Ishikawa (cell line): ENCODE results near the gene ZBTB5.

Experiments used
- CEBPB ChIP-seq: IDR thresholded peaks from 2 replicates; pipeline ENCODE4 v1.6.1; 2012
- CREB1 ChIP-seq: IDR thresholded peaks from 2 replicates; pipeline ENCODE4 v1.6.1; 2012; ENCODE audit warnings: low read depth
- EGR1 ChIP-seq: IDR thresholded peaks from 2 replicates; pipeline ENCODE4 v1.6.1; 2012
- EP300 ChIP-seq: IDR thresholded peaks from 2 replicates; pipeline ENCODE4 v1.6.1; 2012; ENCODE audit warnings: borderline replicate concordance
- FOXM1 ChIP-seq: IDR thresholded peaks from 2 replicates; pipeline ENCODE4 v1.6.1; 2012; ENCODE audit warnings: low read depth, borderline replicate concordance
- NFIC ChIP-seq: IDR thresholded peaks from 2 replicates; pipeline ENCODE4 v1.6.1; 2012
- RAD21 ChIP-seq: IDR thresholded peaks from 2 replicates; pipeline ENCODE4 v1.6.1; 2012; ENCODE audit warnings: low read depth
- TAF1 ChIP-seq: IDR thresholded peaks from 2 replicates; pipeline ENCODE4 v1.6.1; 2012; ENCODE audit warnings: low read depth, mild to moderate bottlenecking
- TCF12 ChIP-seq: IDR thresholded peaks from 2 replicates; pipeline ENCODE4 v1.6.1; 2012; ENCODE audit warnings: low read depth
- TEAD4 ChIP-seq: IDR thresholded peaks from 2 replicates; pipeline ENCODE4 v1.6.1; 2012
- USF1 ChIP-seq: IDR thresholded peaks from 2 replicates; pipeline ENCODE4 v1.6.1; 2012
- YY1 ChIP-seq: IDR thresholded peaks from 2 replicates; pipeline ENCODE4 v1.6.1; 2012; ENCODE audit warnings: low read depth
- ZBTB7A ChIP-seq: IDR thresholded peaks from 2 replicates; pipeline ENCODE4 v1.6.1; 2012; ENCODE audit warnings: low read depth
- TF ChIP-seq, protein P1 (sequence below): IDR thresholded peaks from 2 replicates; pipeline ENCODE4 v1.6.1; 2012
- TF ChIP-seq, protein P2 (sequence below): IDR thresholded peaks from 2 replicates; pipeline ENCODE4 v1.6.1; 2012; ENCODE audit warnings: low read depth, mild to moderate bottlenecking

The ZBTB5 gene

DNA sequence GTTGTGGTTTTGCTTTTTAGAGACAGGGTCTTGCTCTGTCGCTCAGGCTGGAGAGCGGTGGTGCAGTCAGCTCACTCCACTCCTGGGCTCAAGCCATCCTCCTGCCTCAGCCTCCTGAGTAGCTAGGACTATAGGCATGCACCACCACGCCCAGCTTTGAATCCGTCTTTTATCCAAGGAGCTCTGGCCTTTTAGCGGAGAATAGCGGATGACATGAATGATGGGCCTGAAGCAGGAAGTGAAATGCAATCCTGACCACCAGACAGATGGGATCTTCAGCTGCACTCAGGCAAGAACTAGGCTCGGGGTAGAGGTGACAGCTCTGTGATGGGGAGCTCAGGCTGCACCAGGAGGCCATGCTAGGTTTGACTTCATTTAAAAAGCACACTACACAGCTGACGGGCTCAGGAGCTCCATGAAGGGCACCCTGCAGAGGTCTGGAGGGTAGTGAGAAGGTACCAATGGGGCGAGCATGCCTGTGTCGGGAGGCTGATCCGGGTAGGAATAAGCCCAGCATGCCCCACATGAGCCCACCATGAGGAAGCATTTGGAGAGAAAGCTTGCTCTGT lies 42.4 kb upstream of the ZBTB5 start:
- TF ChIP-seq ZBTB7A: no peak
- no peak for TF ChIP-seq FOXM1
- no peak for TF ChIP-seq EGR1
- TF ChIP-seq TCF12: no peak
- no peak for TF ChIP-seq CREB1
- TF ChIP-seq YY1: no peak
- TF ChIP-seq EP300: no peak
- TF ChIP-seq TAF1: no peak
- TF ChIP-seq, protein P1, sequence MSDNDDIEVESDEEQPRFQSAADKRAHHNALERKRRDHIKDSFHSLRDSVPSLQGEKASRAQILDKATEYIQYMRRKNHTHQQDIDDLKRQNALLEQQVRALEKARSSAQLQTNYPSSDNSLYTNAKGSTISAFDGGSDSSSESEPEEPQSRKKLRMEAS: no peak
- no peak for TF ChIP-seq CEBPB
- no peak for TF ChIP-seq NFIC
- TF ChIP-seq USF1: no peak
- no peak for TF ChIP-seq TEAD4
- TF ChIP-seq RAD21: no peak
- TF ChIP-seq, protein P2, sequence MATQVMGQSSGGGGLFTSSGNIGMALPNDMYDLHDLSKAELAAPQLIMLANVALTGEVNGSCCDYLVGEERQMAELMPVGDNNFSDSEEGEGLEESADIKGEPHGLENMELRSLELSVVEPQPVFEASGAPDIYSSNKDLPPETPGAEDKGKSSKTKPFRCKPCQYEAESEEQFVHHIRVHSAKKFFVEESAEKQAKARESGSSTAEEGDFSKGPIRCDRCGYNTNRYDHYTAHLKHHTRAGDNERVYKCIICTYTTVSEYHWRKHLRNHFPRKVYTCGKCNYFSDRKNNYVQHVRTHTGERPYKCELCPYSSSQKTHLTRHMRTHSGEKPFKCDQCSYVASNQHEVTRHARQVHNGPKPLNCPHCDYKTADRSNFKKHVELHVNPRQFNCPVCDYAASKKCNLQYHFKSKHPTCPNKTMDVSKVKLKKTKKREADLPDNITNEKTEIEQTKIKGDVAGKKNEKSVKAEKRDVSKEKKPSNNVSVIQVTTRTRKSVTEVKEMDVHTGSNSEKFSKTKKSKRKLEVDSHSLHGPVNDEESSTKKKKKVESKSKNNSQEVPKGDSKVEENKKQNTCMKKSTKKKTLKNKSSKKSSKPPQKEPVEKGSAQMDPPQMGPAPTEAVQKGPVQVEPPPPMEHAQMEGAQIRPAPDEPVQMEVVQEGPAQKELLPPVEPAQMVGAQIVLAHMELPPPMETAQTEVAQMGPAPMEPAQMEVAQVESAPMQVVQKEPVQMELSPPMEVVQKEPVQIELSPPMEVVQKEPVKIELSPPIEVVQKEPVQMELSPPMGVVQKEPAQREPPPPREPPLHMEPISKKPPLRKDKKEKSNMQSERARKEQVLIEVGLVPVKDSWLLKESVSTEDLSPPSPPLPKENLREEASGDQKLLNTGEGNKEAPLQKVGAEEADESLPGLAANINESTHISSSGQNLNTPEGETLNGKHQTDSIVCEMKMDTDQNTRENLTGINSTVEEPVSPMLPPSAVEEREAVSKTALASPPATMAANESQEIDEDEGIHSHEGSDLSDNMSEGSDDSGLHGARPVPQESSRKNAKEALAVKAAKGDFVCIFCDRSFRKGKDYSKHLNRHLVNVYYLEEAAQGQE: no peak

GRCh38 chr9:37504605-37505004 lies 39.4 kb upstream of the ZBTB5 start:
- TF ChIP-seq RAD21 (no peak), YY1 (no peak), USF1 (no peak), EP300 (no peak), NFIC (no peak), ZBTB7A (no peak), TAF1 (no peak), FOXM1 (no peak), CREB1 (no peak)
- TF ChIP-seq, protein P2: no peak
- TF ChIP-seq, protein P1: no peak

DNA sequence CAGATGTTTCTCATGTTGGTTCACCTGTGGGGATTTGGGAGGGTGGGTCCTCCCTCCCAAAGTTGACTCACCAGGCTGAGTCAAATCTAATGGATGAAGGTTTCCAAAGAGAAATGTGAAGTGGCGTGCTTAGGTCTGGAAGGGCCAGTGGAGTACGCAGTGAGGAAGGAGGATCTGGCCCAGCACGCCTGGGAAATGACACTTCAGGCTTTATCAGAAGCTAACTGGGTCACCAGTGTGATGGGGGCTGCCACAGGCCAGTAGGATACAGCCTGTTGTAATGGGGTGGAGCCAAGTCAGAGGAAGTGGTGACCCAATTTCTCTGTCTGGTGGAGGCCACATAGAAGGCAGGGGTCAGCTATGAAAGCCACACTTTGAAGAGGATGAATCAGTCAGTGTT lies 38.5 kb upstream of the ZBTB5 start:
- TF ChIP-seq TEAD4 (no peak), EP300 (no peak), TAF1 (no peak), YY1 (no peak), NFIC (no peak), RAD21 (no peak), USF1 (no peak)
- TF ChIP-seq, protein P1: no peak

DNA sequence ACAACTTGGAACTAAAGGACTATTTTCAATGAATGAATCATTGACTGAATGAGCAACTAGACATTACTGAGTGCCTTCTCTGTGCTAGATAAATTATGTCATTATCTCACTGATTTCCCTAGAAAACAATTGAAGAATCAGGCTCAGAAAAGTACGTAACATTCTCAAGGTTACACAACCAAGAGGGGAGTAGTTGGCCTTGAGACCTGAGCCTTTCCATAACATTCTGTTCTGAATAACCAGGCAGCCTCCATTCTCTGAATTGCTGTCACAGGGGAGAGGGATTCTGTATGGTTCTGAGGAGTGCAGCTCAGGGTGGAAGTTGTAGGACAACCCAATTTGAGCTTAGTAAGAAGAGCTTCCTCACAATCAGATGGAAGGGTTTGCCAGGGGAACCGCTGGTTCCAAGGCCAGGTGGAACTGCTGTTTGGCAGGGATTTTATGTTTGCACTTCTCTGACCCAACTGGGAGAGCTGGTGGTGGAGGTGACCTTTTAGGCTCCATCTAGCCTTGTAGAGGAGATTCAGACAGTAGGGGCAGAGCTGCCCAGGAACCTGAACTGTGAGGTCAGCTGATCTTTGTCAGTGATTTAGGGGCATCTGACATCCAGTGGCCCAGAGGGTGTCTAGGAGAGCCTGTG lies 36.8 kb upstream of the ZBTB5 start:
- TF ChIP-seq CEBPB (no peak), CREB1 (no peak), TEAD4 (no peak), EP300 (no peak), EGR1 (no peak), FOXM1 (no peak), USF1 (no peak), YY1 (no peak)
- TF ChIP-seq, protein P1: no peak
- TF ChIP-seq, protein P2: no peak
